Measurements from ENCODE around the gene AEBP1.

GRCh38 chr7:44094365-44094764 lies 9.8 kb upstream of the AEBP1 start:
- TF ChIP-seq POLR2A (IDR thresholded peaks at IDR 0.05), result no peak
- TF ChIP-seq, protein P1, sequence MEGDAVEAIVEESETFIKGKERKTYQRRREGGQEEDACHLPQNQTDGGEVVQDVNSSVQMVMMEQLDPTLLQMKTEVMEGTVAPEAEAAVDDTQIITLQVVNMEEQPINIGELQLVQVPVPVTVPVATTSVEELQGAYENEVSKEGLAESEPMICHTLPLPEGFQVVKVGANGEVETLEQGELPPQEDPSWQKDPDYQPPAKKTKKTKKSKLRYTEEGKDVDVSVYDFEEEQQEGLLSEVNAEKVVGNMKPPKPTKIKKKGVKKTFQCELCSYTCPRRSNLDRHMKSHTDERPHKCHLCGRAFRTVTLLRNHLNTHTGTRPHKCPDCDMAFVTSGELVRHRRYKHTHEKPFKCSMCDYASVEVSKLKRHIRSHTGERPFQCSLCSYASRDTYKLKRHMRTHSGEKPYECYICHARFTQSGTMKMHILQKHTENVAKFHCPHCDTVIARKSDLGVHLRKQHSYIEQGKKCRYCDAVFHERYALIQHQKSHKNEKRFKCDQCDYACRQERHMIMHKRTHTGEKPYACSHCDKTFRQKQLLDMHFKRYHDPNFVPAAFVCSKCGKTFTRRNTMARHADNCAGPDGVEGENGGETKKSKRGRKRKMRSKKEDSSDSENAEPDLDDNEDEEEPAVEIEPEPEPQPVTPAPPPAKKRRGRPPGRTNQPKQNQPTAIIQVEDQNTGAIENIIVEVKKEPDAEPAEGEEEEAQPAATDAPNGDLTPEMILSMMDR (IDR thresholded peaks at IDR 0.05), result no peak
- TF ChIP-seq EP300 (IDR thresholded peaks at IDR 0.05), result no peak
